Trophoblast cell (in vitro differentiated cells and primary cell): ENCODE results near the gene MDM2.

Experiments used
- DNase-seq, 2 donors: peaks; one replicate each; pipeline ENCODE4 v3.0.0-alpha.2; 2016
- H2AFZ ChIP-seq: 2 replicates; pipeline ENCODE4 v1.6.1; 2013; ENCODE audit warnings: low read length, moderate library complexity, mild to moderate bottlenecking; ENCODE audit not compliant: insufficient read depth, poor library complexity
- H2AK5ac ChIP-seq: 2 replicates; pipeline ENCODE4 v1.6.1; 2013; ENCODE audit warnings: mild to moderate bottlenecking, low read length
- H2BK120ac ChIP-seq: 2 replicates; pipeline ENCODE4 v1.6.1; 2013; ENCODE audit warnings: low read length, mild to moderate bottlenecking, moderate library complexity; ENCODE audit not compliant: insufficient read depth, poor library complexity
- H2BK12ac ChIP-seq: 2 replicates; pipeline ENCODE4 v1.6.1; 2013; ENCODE audit warnings: mild to moderate bottlenecking, low read length, moderate library complexity
- H2BK5ac ChIP-seq: 2 replicates; pipeline ENCODE4 v1.6.1; 2013; ENCODE audit warnings: low read length, low read depth, moderate library complexity, mild to moderate bottlenecking; ENCODE audit not compliant: poor library complexity
- H3K14ac ChIP-seq: 2 replicates; pipeline ENCODE4 v1.6.1; 2013; ENCODE audit warnings: mild to moderate bottlenecking, low read length
- H3K18ac ChIP-seq: 2 replicates; pipeline ENCODE4 v1.6.1; 2013; ENCODE audit warnings: mild to moderate bottlenecking, low read length
- H3K23ac ChIP-seq: 2 replicates; pipeline ENCODE4 v1.6.1; 2013; ENCODE audit warnings: low read length
- H3K27ac ChIP-seq: 2 replicates; pipeline ENCODE4 v1.5.1; 2013; ENCODE audit warnings: low read depth, mild to moderate bottlenecking, inconsistent platforms, low read length, moderate library complexity
- H3K27me3 ChIP-seq: 2 replicates; pipeline ENCODE4 v1.6.1; 2013; ENCODE audit warnings: inconsistent platforms, mild to moderate bottlenecking, low read length, moderate library complexity; ENCODE audit not compliant: insufficient read depth
- H3K36me3 ChIP-seq, 2 experiments: 1 replicate in 1 of 2; 2 replicates in 1 of 2; pipeline ENCODE4 v1.6.1; 2013; ENCODE audit warnings: low read length in 2 of 2, mild to moderate bottlenecking in 2 of 2, moderate library complexity in 1 of 2; ENCODE audit not compliant: insufficient read depth in 2 of 2, control insufficient read depth in 1 of 2
- H3K4ac ChIP-seq: 2 replicates; pipeline ENCODE4 v1.6.1; 2013; ENCODE audit warnings: low read depth, mild to moderate bottlenecking, low read length, moderate library complexity
- H3K4me1 ChIP-seq, 2 experiments: 1 replicate in 1 of 2; 2 replicates in 1 of 2; pipeline ENCODE4 v1.6.1; 2013; ENCODE audit warnings: low read length in 2 of 2, mild to moderate bottlenecking in 2 of 2, moderate library complexity in 1 of 2; ENCODE audit not compliant: insufficient read depth in 2 of 2, control insufficient read depth in 1 of 2
- H3K4me2 ChIP-seq: 2 replicates; pipeline ENCODE4 v1.6.1; 2013; ENCODE audit warnings: inconsistent platforms, mild to moderate bottlenecking, low read length, moderate library complexity
- H3K4me3 ChIP-seq: 2 replicates; pipeline ENCODE4 v1.5.1; 2013; ENCODE audit warnings: mild to moderate bottlenecking, low read depth, low read length, inconsistent platforms
- H3K79me1 ChIP-seq: one replicate; pipeline ENCODE4 v1.6.1; 2013; ENCODE audit warnings: low read length
- H3K79me2 ChIP-seq: 2 replicates; pipeline ENCODE4 v1.6.1; 2013; ENCODE audit warnings: low read length, mild to moderate bottlenecking; ENCODE audit not compliant: control insufficient read depth, insufficient read depth, poor library complexity
- H3K9ac ChIP-seq: 2 replicates; pipeline ENCODE4 v1.6.1; 2013; ENCODE audit warnings: mild to moderate bottlenecking, low read length
- H3K9me3 ChIP-seq: 2 replicates; pipeline ENCODE4 v1.6.1; 2013; ENCODE audit warnings: low read depth, mild to moderate bottlenecking, control low read depth, inconsistent platforms, low read length; ENCODE audit not compliant: insufficient read depth
- H4K12ac ChIP-seq: 2 replicates; pipeline ENCODE4 v1.6.1; 2013; ENCODE audit warnings: low read depth, mild to moderate bottlenecking, low read length, moderate library complexity
- H4K8ac ChIP-seq: 2 replicates; pipeline ENCODE4 v1.6.1; 2013; ENCODE audit warnings: low read depth, mild to moderate bottlenecking, low read length, moderate library complexity
- H4K91ac ChIP-seq: one replicate; pipeline ENCODE4 v1.6.1; 2013; ENCODE audit warnings: low read depth, mild to moderate bottlenecking, low read length, moderate library complexity
- WGBS: extraction: QIAGEN DNeasy Blood & Tissue Kit; methylation state at CpG from one replicate; pipeline ENCODE4 v1.1.7; 2013; ENCODE audit warnings: missing lambda C conversion rate; ENCODE audit not compliant: insufficient read length, insufficient coverage; ENCODE audit errors: extremely low coverage; 5-methylcytosine and 5-hydroxymethylcytosine counted together

The MDM2 gene

DNA sequence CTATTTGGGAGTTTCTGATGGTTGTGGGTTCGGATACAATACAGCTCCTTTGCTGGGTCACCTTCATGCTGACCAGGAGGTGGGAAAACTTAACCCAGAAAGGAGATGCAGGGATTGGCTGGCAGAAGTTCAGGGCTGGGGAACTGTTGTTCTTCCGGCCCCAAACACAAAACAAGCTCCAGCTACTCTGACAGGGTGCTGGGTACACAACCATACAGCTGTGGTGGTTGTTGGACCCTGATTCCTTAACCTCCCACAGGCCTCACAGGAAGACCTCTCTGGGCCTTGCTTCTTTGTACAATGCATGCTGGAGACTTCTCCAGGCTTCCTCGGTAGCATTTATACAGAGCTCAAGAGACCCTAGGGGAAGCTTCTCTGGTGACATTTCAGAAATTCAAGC lies 77.4 kb downstream of the MDM2 start:
- H3K18ac ChIP-seq = no peak overlapping the region
- no peak overlapping the region for H3K27ac ChIP-seq
- no peaks in the 10 kb centered on the region for H3K27me3 ChIP-seq
- no peak overlapping the region for H3K4ac ChIP-seq
- no peak overlapping the region for H3K23ac ChIP-seq
- no peak overlapping the region for H4K91ac ChIP-seq
- H2AFZ ChIP-seq = no peak overlapping the region
- H3K14ac ChIP-seq = no peak overlapping the region
- H3K79me1 ChIP-seq = no peaks in the 10 kb centered on the region
- H2BK5ac ChIP-seq = no peak overlapping the region
- no peak overlapping the region for H3K4me3 ChIP-seq
- no peak for DNase-seq
- no peak overlapping the region for H2AK5ac ChIP-seq
- no peaks in the 10 kb centered on the region for H3K79me2 ChIP-seq
- H2BK12ac ChIP-seq = no peak overlapping the region
- peaks cover 0 to 2% of the 10 kb centered on the region in 2 experiments for H3K4me1 ChIP-seq
- no peaks in the 10 kb centered on the region for H3K36me3 ChIP-seq
- H2BK120ac ChIP-seq = no peak overlapping the region
- no CpG with 5 or more reads among the region's 3 CpGs for WGBS
- no peak overlapping the region for H4K12ac ChIP-seq
- H3K4me2 ChIP-seq = no peak overlapping the region
- H3K9ac ChIP-seq = no peak overlapping the region
- no peak overlapping the region for H4K8ac ChIP-seq
- no peaks in the 10 kb centered on the region for H3K9me3 ChIP-seq

GRCh38 chr12:68886636-68887572 lies 78.9 kb downstream of the MDM2 start:
- Histone ChIP-seq H3K9ac (no peak overlapping the region), H2BK5ac (no peak overlapping the region), H3K14ac (no peak overlapping the region), H3K79me1 (no peaks in the 10 kb centered on the region), H2BK12ac (no peak overlapping the region), H3K4me1 (peaks cover 0 to 2% of the 10 kb centered on the region in 2 experiments), H3K4me3 (no peak overlapping the region), H3K4ac (no peak overlapping the region), H2AK5ac (no peak overlapping the region), H3K18ac (no peak overlapping the region), H4K91ac (no peak overlapping the region), H4K8ac (no peak overlapping the region), H3K27me3 (no peaks in the 10 kb centered on the region), H3K79me2 (no peaks in the 10 kb centered on the region), H2BK120ac (no peak overlapping the region), H4K12ac (no peak overlapping the region), H3K27ac (no peak overlapping the region), H3K23ac (no peak overlapping the region), H3K36me3 (no peaks in the 10 kb centered on the region), H3K4me2 (no peak overlapping the region), H2AFZ (no peak overlapping the region), H3K9me3 (no peaks in the 10 kb centered on the region)
- no CpG with 5 or more reads among the region's 5 CpGs for WGBS
- DNase-seq = peak; percentile 22 to 90

DNA sequence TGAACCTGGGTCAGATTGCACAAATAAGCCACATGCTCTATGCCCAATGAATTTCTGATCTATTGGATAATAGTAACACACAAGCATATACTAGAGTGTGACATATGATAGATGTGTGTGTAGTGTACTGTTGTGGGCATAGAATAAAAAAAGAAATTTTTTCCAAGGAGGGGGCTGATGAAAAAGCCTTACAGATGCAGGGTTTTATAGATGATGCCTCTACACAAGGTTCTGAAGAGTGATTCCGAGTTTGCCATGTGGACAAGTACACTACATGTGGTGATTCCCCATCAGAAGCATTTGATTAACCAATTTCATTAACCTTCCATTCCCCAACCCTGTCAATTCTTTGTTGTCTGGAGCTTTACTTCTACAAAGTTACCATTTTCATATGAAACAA lies 79.7 kb downstream of the MDM2 start:
- no peak overlapping the region for H3K9ac ChIP-seq
- H3K4ac ChIP-seq = no peak overlapping the region
- no peak overlapping the region for H3K4me2 ChIP-seq
- H3K27me3 ChIP-seq = no peaks in the 10 kb centered on the region
- no peak overlapping the region for H2AFZ ChIP-seq
- H4K91ac ChIP-seq = no peak overlapping the region
- H3K79me1 ChIP-seq = no peaks in the 10 kb centered on the region
- no peak overlapping the region for H3K18ac ChIP-seq
- H3K4me1 ChIP-seq = peaks cover 0 to 2% of the 10 kb centered on the region in 2 experiments
- no peak overlapping the region for H2BK120ac ChIP-seq
- no peak overlapping the region for H4K12ac ChIP-seq
- H3K27ac ChIP-seq = no peak overlapping the region
- no CpG with 5 or more reads among the region's 1 CpG for WGBS
- no peak overlapping the region for H2BK5ac ChIP-seq
- no peaks in the 10 kb centered on the region for H3K9me3 ChIP-seq
- H2AK5ac ChIP-seq = no peak overlapping the region
- no peak overlapping the region for H2BK12ac ChIP-seq
- H3K4me3 ChIP-seq = no peak overlapping the region
- no peak overlapping the region for H3K14ac ChIP-seq
- DNase-seq = no peak
- H3K79me2 ChIP-seq = no peaks in the 10 kb centered on the region
- no peak overlapping the region for H4K8ac ChIP-seq
- no peaks in the 10 kb centered on the region for H3K36me3 ChIP-seq
- no peak overlapping the region for H3K23ac ChIP-seq

DNA sequence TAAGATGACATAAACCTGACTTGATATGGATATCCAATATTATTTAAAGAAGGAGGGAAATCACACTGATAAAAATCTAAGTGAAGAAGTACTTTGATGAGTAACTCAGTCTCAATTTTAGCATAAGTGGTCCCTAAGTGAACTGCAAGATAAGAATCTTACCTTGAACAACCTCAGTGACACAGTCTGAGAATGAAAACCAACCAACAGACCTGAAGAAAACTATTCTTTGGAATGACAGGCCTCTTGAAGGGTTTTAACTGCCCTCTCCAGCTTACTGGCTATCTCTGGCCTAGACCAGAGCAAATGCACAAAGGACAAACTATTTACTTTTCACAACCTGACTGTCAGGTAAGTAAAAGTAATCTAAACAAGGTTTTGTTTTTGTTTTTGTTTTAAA lies 80.3 kb downstream of the MDM2 start:
- Histone ChIP-seq H2AFZ (no peak overlapping the region), H2BK12ac (no peak overlapping the region), H3K18ac (no peak overlapping the region), H3K4me2 (no peak overlapping the region), H4K8ac (no peak overlapping the region), H3K14ac (no peak overlapping the region), H3K4ac (no peak overlapping the region), H4K91ac (no peak overlapping the region), H3K9ac (no peak overlapping the region), H2BK5ac (no peak overlapping the region), H4K12ac (no peak overlapping the region), H3K9me3 (no peaks in the 10 kb centered on the region), H3K27me3 (no peaks in the 10 kb centered on the region), H3K4me3 (no peak overlapping the region), H3K79me1 (no peaks in the 10 kb centered on the region), H2BK120ac (no peak overlapping the region), H3K79me2 (no peaks in the 10 kb centered on the region), H3K36me3 (no peaks in the 10 kb centered on the region), H3K4me1 (peaks cover 0 to 2% of the 10 kb centered on the region in 2 experiments), H3K27ac (no peak overlapping the region), H3K23ac (no peak overlapping the region), H2AK5ac (no peak overlapping the region)
- peak; percentile 37 to 87 for DNase-seq
